HepG2 (cell line): Measurements from ENCODE around the gene POLDIP3. TPM values are rescaled to one million over a fixed set of nuclear protein-coding genes. Genes with fewer than 3 reads are reported as not detected.

Experiments used
- ATAC-seq: fragments of 200-7000 bp; cut with Tn5 transposase; 3 replicates; pipeline ENCODE4 v1.9.1; 2020; ENCODE audit warnings: mild to moderate bottlenecking, moderate library complexity
- BruUV-seq: library from RNA; stranded (reverse); fragments of 400-500 nt; replicated peaks from 2 replicates; lab custom pipeline; 2021; lab: Mats Ljungman, UMichigan
- CTCF ChIA-PET: fragments of 300-600 bp; formaldehyde crosslinking; extraction: SDS; loops from one replicate; lab custom pipeline; 2021; ENCODE audit warnings: low total read pairs, inconsistent platforms, low intra/inter-chr PET ratio; lab: Yijun Ruan, JAX
- POLR2A ChIA-PET: fragments of 350-600 bp; sonication (Branson Sonifier 250); formaldehyde crosslinking; loops from one replicate; lab custom pipeline; 2020; ENCODE audit warnings: antibody characterized with exemption, inconsistent platforms; lab: Yijun Ruan, JAX
- DNase-seq: peaks from one replicate; pipeline ENCODE4 v3.0.0-alpha.2; 2015; ENCODE audit warnings: low spot score
- FAIRE-seq: peaks from 3 replicates; lab custom pipeline; 2011; peaks lifted over from hg19 to GRCh38; lab: Jason Lieb, UNC
- H2AFZ ChIP-seq: one replicate; pipeline ENCODE4 v1.6.1; 2011; ENCODE audit warnings: low read length, inconsistent platforms
- H3K27ac ChIP-seq: fragments of 300-600 bp; 3 replicates; pipeline ENCODE4 v1.8.0; 2011; ENCODE audit warnings: mixed run types, mild to moderate bottlenecking, mixed read lengths, low read length, inconsistent platforms; ENCODE audit not compliant: insufficient read depth; ENCODE audit errors: extremely low read length
- H3K27me3 ChIP-seq, 2 experiments: fragments of 200-600 bp in 1 of 2; 2 replicates in 1 of 2; 3 replicates in 1 of 2; pipeline versions ENCODE4 v1.6.0 to v1.8.0; 2011; ENCODE audit warnings: low read length in 2 of 2, mild to moderate bottlenecking in 2 of 2, moderate library complexity in 2 of 2, inconsistent platforms in 1 of 2; ENCODE audit not compliant: insufficient read depth in 2 of 2, control insufficient read depth in 1 of 2
- H3K36me3 ChIP-seq, 2 experiments: fragments of 200-600 bp in 1 of 2; replicated peaks in 1 of 2; 2 replicates in 1 of 2; 3 replicates in 1 of 2; pipeline versions ENCODE4 v1.5.1 to v1.8.0; 2011; ENCODE audit warnings: low read length in 2 of 2, inconsistent platforms in 1 of 2; ENCODE audit not compliant: insufficient read depth in 2 of 2, control insufficient read depth in 1 of 2
- H3K4me1 ChIP-seq: 2 replicates; pipeline ENCODE4 v1.5.1; 2012; ENCODE audit warnings: low read length, inconsistent platforms; ENCODE audit not compliant: insufficient read depth
- H3K4me2 ChIP-seq: 2 replicates; pipeline ENCODE4 v1.6.0; 2011; ENCODE audit warnings: low read depth, low read length, inconsistent platforms
- H3K4me3 ChIP-seq, 3 experiments: fragments of 200-600 bp in 1 of 3; sonication (generic), shearing (Covaris generic) in 1 of 3; replicated peaks in 1 of 3; 2 replicates each; pipeline ENCODE4 v1.5.1; 2011 to 2016; ENCODE audit warnings: low read length in 3 of 3, inconsistent platforms in 2 of 3, low read depth in 2 of 3, mild to moderate bottlenecking in 2 of 3, control low read depth in 1 of 3, mixed read lengths in 1 of 3; ENCODE audit not compliant: insufficient read depth in 1 of 3
- H3K79me2 ChIP-seq: one replicate; pipeline ENCODE4 v1.6.1; 2011; ENCODE audit warnings: low read length, inconsistent platforms; ENCODE audit not compliant: insufficient read depth
- H3K9ac ChIP-seq: 2 replicates; pipeline ENCODE4 v1.6.0; 2011; ENCODE audit warnings: mild to moderate bottlenecking, low read depth, low read length, inconsistent platforms; ENCODE audit not compliant: insufficient read depth
- H3K9me3 ChIP-seq: 2 replicates; pipeline ENCODE4 v1.5.1; 2012; ENCODE audit warnings: mild to moderate bottlenecking, low read length
- H4K20me1 ChIP-seq: 2 replicates; pipeline ENCODE4 v1.6.0; 2011; ENCODE audit warnings: inconsistent platforms, mild to moderate bottlenecking, low read length, moderate library complexity; ENCODE audit not compliant: insufficient read depth
- PHB2 ChIP-seq: fragments of 450-650 bp; IDR thresholded peaks from 2 replicates; pipeline ENCODE4 v1.6.1; 2018; ENCODE audit not compliant: partially characterized antibody
- SMARCC2 ChIP-seq: fragments of 450-650 bp; IDR thresholded peaks from 2 replicates; pipeline ENCODE4 v1.6.1; 2017; ENCODE audit warnings: antibody characterized with exemption, mild to moderate bottlenecking
- ZNF317 ChIP-seq: sonication (generic); formaldehyde crosslinking; IDR thresholded peaks from 2 replicates; pipeline ENCODE4 v1.5.0; 2020; ENCODE audit warnings: mild to moderate bottlenecking, missing genetic modification reagents
- ZNF468 ChIP-seq: sonication (generic); formaldehyde crosslinking; IDR thresholded peaks from 2 replicates; pipeline ENCODE4 v1.8.0; 2022; ENCODE audit warnings: mild to moderate bottlenecking, moderate library complexity, missing genetic modification reagents
- ZNF7 ChIP-seq: IDR thresholded peaks from 2 replicates; pipeline ENCODE4 v1.6.1; 2016; ENCODE audit warnings: missing biosample characterization, missing genetic modification reagents
- WGBS: methylation state at CpG from one replicate; pipeline ENCODE4 v1.1.6; 2017; ENCODE audit warnings: low lambda C conversion rate; 5-methylcytosine and 5-hydroxymethylcytosine counted together
- in situ Hi-C: cut with HindIII; loops from 2 replicates; pipeline ENCODE4 v1.10.0; 2017; ENCODE audit warnings: low pct_unique_long_range_greater_than_20kb; ENCODE audit not compliant: extremely low pct_ligation_motif_present
- intact Hi-C: fragments of 100-400 bp; cut with micrococcal nuclease; formaldehyde crosslinking; loops from one replicate; pipeline ENCODE4 v1.10.0; 2022; ENCODE audit not compliant: unreplicated experiment
- polyA plus RNA-seq, 8 experiments: library from polyadenylated mRNA; depleted of rRNA in 3 of 8; stranded (reverse) in 7 of 8; unstranded in 1 of 8; fragments of >200 nt; fragmentation: Illumina TruSeq in 4 of 8; extraction: Trizol in 4 of 8; gene quantifications; 2 replicates each; pipeline versions ENCODE4 v1.2.1 to v1.2.3, GENCODE V29; 2011 to 2016; ENCODE audit warnings: low read depth in 4 of 8, missing spikeins in 1 of 8, mixed read lengths in 1 of 8; ENCODE audit not compliant: insufficient read depth in 1 of 8
- total RNA-seq, 5 experiments: library from RNA; depleted of rRNA; stranded (reverse); fragments of >200 nt; fragmentation: Illumina TruSeq; extraction: Trizol; gene quantifications; 2 replicates each; pipeline ENCODE4 v1.2.3, GENCODE V29; 2016; ENCODE audit warnings: low read depth in 1 of 5

The POLDIP3 gene
- total and polyA plus RNA-seq, 2 of the 13 experiments (the other 11 are each of a cell fraction or from before 2014, with no cell fraction given): 45.8 to 47.4 TPM

- no TSS peak for BruUV-seq
- TF ChIP-seq ZNF317 (CRISPR knock-in tag): no peak
- TF ChIP-seq ZNF468 (CRISPR knock-in tag): no peak
- no peak for TF ChIP-seq SMARCC2
- TF ChIP-seq, all 625 proteins: peak for 0
- ChIA-PET CTCF (no interaction called here), POLR2A (no interaction called here)
- no peak for FAIRE-seq
- Histone ChIP-seq H3K4me2 (no peak overlapping the region), H3K36me3 (peaks cover 28 to 65% of the 10 kb centered on the region in 2 experiments), H2AFZ (no peak overlapping the region), H3K9ac (no peak overlapping the region), H3K9me3 (no peaks in the 10 kb centered on the region), H3K4me3 (no peak overlapping the region), H3K79me2 (peaks cover 4% of the 10 kb centered on the region), H4K20me1 (no peaks in the 10 kb centered on the region), H3K4me1 (peaks cover 6% of the 10 kb centered on the region), H3K27me3 (no peaks in the 10 kb centered on the region), H3K27ac (no peak overlapping the region)
- 95% methylated on average over 4 of the region's 4 CpGs for WGBS
- no peak for DNase-seq
- ATAC-seq: no peak
- intact Hi-C loops: no loop called here
- in situ Hi-C loops: no loop called here
Measured at GRCh38 chr22:42586381-42586780, 28.3 kb downstream of the POLDIP3 start.

GRCh38 chr22:42585096-42585495 is 29.6 kb downstream of the POLDIP3 start:
- ChIA-PET POLR2A (no interaction called here), CTCF (no interaction called here)
- no peaks in the 10 kb centered on the region for H4K20me1 ChIP-seq
- BruUV-seq: no TSS peak
- no peak overlapping the region for H3K9ac ChIP-seq
- peaks cover 6% of the 10 kb centered on the region for H3K4me1 ChIP-seq
- ATAC-seq: no peak
- H3K27me3 ChIP-seq: no peaks in the 10 kb centered on the region
- H3K4me2 ChIP-seq: no peak overlapping the region
- TF ChIP-seq PHB2 (no peak), ZNF7 (CRISPR knock-in tag) (no peak)
- TF ChIP-seq, all 625 proteins: peak for 0
- 98% methylated on average over 6 of the region's 8 CpGs for WGBS
- H2AFZ ChIP-seq: no peak overlapping the region
- H3K9me3 ChIP-seq: no peaks in the 10 kb centered on the region
- no peak overlapping the region for H3K27ac ChIP-seq
- in situ Hi-C loops: no loop called here
- H3K79me2 ChIP-seq: peaks cover 8% of the 10 kb centered on the region
- intact Hi-C loops: no loop called here
- no peak overlapping the region for H3K4me3 ChIP-seq
- DNase-seq (no peak), FAIRE-seq (no peak)
- peaks cover 25 to 55% of the 10 kb centered on the region in 2 experiments for H3K36me3 ChIP-seq
